GM19395 (cell line): ENCODE data around the gene RIN2.
"Not testable (repeated sequence)": the region's sequence is repeated elsewhere in the genome, so short reads cannot be mapped to it uniquely, and the experiment has no call there.

Source experiments
- ATAC-seq: cut with Tn5 transposase; IDR thresholded peaks from one replicate; pipeline ENCODE4 v1.9.1; 2021; ENCODE audit warnings: mild to moderate bottlenecking, moderate library complexity; ENCODE audit not compliant: unreplicated experiment

The RIN2 gene

GRCh38 chr20:19785983-19786285 is 27.9 kb downstream of the RIN2 start:
- no peak for ATAC-seq

DNA sequence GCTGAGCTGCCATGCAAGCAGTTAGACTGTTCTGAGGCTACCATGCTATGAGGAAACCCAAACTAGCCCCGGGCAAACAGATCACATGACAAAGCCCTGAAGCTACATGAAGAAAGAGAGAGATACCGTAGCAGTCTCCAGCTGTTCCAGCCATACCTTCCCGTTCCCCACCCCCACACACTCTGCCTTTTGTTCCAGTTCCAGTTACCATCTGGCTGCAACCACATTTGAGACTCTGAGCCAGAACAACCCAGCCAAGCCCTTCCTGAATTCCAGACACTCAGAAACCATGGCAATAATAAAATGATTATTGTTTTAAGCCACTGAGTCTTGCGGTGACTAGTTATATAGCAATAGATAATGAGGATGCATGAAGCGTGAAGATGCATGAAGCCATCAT is 28.3 kb downstream of the RIN2 start:
- ATAC-seq, result no peak

DNA sequence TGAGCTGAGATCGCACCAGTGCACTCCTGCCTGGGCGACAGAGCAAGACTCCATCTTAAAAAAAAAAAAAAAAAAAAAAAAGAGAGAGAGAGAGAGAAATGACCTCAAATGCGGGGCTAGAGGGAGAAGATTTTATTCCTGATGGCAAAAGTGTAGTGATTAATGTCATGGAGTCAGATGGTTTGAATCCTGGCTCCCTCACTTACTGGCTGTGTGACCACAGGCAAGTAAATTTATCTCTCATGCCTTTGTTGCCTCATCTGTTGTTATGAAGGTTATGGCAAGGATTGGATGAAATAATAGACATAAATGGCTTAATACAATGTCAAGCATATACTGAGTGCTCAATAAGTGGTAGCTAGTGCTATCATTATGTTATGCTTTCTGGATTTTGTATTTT is 29.3 kb downstream of the RIN2 start:
- ATAC-seq, result no peak

- no peak for ATAC-seq
Measured at GRCh38 chr20:19789009-19789408, 31.0 kb downstream of the RIN2 start.

DNA sequence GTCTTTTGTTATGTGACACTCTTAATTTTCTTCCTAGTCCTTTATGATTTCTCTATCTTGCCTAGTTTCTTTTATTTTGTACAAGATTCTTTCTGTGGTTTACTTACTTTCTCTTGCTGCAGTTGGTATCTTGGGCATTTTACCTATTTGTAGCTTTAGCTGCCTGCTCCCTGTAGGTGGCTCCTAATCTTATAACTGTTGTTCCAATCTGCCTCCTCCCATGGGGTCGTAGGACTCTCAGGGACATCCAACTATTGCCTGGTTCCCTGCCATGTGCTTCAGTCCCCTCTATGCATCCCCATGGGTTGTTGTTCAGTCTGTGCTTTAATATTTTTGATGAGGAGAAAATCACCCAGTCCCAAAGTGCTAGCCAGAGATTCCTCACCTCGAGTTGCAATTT is 31.4 kb downstream of the RIN2 start:
- no peak for ATAC-seq

- ATAC-seq, result no peak
Measured at GRCh38 chr20:19791887-19792286, 33.8 kb downstream of the RIN2 start.

- ATAC-seq, result no peak
Measured at GRCh38 chr20:19793716-19794115, 35.7 kb downstream of the RIN2 start.

DNA sequence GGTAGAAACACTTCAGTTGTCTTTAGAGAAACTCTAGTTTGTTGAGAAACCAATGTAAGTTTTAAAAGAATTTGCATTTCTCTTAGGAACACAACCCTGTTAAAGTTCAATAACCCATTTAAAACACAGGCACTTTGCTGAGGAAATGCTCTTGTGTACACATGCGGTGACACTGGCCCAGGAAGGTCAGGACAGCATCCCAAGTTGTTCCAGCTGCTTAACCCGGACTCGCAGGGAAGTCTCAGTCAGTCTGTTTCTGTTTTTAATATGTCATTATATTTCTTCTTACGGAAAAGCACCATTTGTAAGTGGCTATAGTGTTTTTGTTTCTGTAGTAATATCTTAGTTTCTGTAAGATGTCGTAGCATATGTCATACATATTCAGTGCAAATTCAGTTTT is 36.9 kb downstream of the RIN2 start:
- no peak for ATAC-seq

DNA sequence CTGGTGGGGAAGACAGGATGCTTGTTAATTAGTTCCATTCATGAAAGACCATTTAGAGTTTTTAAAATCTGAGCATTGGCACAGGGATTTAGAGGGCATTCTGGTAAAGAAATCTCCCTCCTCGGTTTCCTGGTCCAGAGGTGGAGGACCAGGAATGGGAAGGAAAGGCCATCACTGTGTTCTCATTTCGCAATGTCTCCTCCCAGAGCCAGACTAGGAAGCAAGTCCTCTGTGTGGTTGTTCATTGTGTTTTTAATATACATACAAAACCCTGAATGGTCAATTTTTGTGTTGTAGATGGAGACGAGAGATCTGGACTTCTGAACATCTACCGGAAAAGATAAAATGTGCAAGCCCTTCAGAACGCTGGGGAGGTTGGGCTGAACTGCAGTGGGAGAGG is 41.3 kb downstream of the RIN2 start:
- ATAC-seq, result no peak

GRCh38 chr20:19802099-19802491 is 44.0 kb downstream of the RIN2 start:
- no peak for ATAC-seq

DNA sequence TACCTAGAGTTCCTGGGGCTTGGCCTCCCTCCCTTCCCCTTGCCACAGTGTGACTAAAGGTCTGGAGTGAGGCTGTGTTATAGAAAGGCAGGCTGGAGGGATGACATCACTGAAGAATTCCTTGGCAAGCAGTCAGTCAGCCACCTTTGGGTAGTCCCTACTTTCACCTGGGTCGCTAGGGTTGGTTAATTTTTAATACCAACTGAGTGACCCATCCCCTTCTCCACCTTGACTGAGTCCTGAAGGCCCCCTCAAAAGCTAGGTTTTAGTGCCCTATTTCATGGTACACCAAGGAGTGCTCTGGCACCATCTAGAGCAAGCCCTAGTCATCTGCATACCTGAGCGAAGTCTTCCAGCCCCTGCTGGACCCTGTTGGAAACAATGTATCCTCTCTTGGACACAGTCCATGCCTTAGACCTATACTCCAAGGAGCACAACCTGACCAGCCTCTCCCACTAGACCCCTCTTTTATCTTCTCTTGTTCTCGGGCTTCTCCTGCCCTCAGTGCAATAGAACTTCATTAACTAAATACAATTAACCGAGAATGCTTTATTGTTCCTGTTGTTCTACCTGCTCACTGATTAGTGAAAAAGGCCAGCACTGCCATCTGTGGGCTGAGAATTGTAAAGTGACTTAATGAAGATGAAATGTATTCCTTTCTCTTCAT is 44.6 kb downstream of the RIN2 start:
- ATAC-seq, result no peak

- not testable (repeated sequence) for ATAC-seq
Measured at GRCh38 chr20:19806276-19806675, 48.2 kb downstream of the RIN2 start.

DNA sequence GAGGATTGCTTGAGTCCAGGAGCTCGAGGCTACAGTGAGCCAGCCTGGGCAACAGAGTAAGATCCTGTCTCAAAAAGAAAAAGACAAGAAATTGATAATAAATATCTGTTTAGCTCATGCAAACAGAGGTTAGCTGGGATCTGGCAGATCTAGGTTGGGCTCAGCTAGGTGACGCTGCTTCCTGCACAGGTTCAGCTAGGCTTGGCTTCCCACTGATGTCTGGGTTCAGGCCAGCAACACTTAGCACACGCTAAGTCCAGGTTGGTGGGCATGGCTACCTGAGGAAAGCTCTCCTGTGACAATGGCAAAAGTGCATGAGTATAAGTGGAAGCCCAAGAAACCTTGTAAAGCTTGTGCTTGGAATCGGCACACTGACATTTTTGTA is 48.7 kb downstream of the RIN2 start:
- ATAC-seq, result no peak

DNA sequence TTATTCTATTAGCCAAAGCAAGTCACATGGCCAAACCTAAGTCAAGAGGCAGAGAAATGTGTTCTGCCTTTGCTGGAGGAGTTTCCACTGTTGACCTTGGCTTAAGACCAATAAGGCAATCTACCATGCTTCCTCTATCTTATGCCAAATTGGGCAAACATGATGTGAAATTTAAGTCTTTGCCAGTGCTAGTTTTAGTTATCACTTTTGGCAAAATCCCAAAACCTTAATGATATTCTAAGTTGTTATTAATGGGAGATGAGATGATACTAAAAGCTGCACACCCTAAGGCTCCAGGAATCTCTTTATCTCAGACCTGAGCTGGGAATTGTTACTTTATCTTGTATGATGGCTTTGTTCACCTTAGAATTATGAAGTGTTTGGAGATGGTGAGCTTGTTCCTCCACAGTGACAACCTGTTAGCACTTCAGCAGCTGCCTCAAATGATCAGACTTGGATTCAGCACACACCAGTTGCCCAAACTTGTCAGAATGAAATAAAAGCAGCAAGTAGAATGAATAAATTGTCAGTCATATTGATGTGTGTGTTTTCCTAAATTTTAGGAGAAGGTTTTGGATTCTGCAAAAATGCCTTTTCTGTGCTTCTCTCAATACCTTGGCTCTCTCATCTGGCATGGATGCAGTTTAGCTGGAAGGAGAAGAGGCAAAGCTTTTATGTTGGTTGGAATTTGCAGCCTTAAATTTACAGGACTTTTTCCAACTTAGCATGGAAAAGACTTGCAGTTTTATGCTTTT is 49.3 kb downstream of the RIN2 start:
- no peak for ATAC-seq
